ENCODE measurements around the gene GAB3. TPM values are rescaled to one million over a fixed set of nuclear protein-coding genes. Genes with fewer than 3 reads are reported as not detected.

GAB3 gene
- total and polyA plus RNA-seq, 2 donors (not counting 3 experiments of a cell fraction or from before 2014, with no cell fraction given), result 6.0 to 6.2 TPM

GRCh38 chrX:154751203-154751668 is 359 bp upstream of the GAB3 start:
- Histone ChIP-seq H3K4me3 (replicated peaks in 1 of 3; ENCODE audit: insufficient read depth in 1 of 3, low read depth in 1 of 3, low read length in 3 of 3) (peak overlapping the region in 1 of 3 experiments; percentile 69), H2AFZ (ENCODE audit: low read depth, low read length) (peak overlapping the region; percentile 17), H3K36me3 (ENCODE audit: control insufficient read depth in 2 of 2, extremely low read depth in 1 of 2, insufficient read depth in 2 of 2, low read length in 2 of 2) (no peaks in the 10 kb centered on the region), H3K27ac (ENCODE audit: insufficient read depth, low read depth, low read length) (no peak overlapping the region), H3K9me1 (replicated peaks; ENCODE audit: control insufficient read depth, extremely low read depth, insufficient read depth, low read length) (no peaks in the 10 kb centered on the region), H3K4me2 (ENCODE audit: insufficient read depth, low read length) (peak overlapping the region; percentile 13), H4K20me1 (replicated peaks; ENCODE audit: control insufficient read depth, extremely low read depth, insufficient read depth, low read length) (no peaks in the 10 kb centered on the region), H3K79me2 (ENCODE audit: control insufficient read depth, insufficient read depth, low read length) (no peaks in the 10 kb centered on the region), H3K9me3 (replicated peaks; ENCODE audit: control insufficient read depth, insufficient read depth, low read length) (no peaks in the 10 kb centered on the region), H3K4me1 (ENCODE audit: control insufficient read depth, extremely low read depth, insufficient read depth, low read length) (peaks cover 6% of the 10 kb centered on the region), H3K27me3 (ENCODE audit: control insufficient read depth in 2 of 2, insufficient read depth in 2 of 2, low read length in 2 of 2) (no peaks in the 10 kb centered on the region), H3K9ac (replicated peaks; ENCODE audit: extremely low read depth, insufficient read depth, low read length) (no peak overlapping the region)
- POLR2A ChIA-PET, result no interaction called here
- DNase-seq (ENCODE audit: low read depth, low spot score) (no peak), FAIRE-seq (no peak)
- intact Hi-C loops (cut with micrococcal nuclease) (no loop called here), dilution Hi-C loops (cut with MboI; ENCODE audit: extremely low pct_ligation_motif_present, low sequenced_read_pairs) (no loop called here)
- CTCF ChIA-PET, result interaction anchor here (1.3 to 4.0 kb wide), 4 partner anchors 12 to 89 kb away, joined by 5 to 13 read pairs (median 10); partner anchors contain the start of gene DKC1
- TF ChIP-seq POLR2AphosphoS5 (IDR thresholded peaks at IDR 0.05; ENCODE audit: insufficient read depth, low read depth, low read length), result no peak
- TF ChIP-seq CTCF (IDR thresholded peaks at IDR 0.05; ENCODE audit: extremely low read depth in 1 of 2, insufficient read depth in 1 of 2, low read depth in 1 of 2, low read length in 2 of 2), result no peak
- TF ChIP-seq POLR2A (IDR thresholded peaks at IDR 0.05; ENCODE audit: low read depth, low read length), result no peak
- no peak for TF ChIP-seq JUN (IDR thresholded peaks at IDR 0.05; ENCODE audit: borderline replicate concordance, insufficient read depth, insufficient read length, low read depth)
- no peak for TF ChIP-seq MAX (IDR thresholded peaks at IDR 0.05; ENCODE audit: insufficient read depth, insufficient read length)
- TF ChIP-seq EZH2 (IDR thresholded peaks at IDR 0.05; ENCODE audit: borderline replicate concordance, low read depth, low read length, severe bottlenecking), result no peak
- no TSS peak for BruUV-seq (replicated peaks)
